ENCODE measurements around the gene NDUFB11. TPM values are rescaled to one million over a fixed set of nuclear protein-coding genes. Genes with fewer than 3 reads are reported as not detected.

NDUFB11 gene
- total RNA-seq, 2 donors from 2014 or later: 84.6 to 97.1 TPM

GRCh38 chrX:47190445-47191269 lies 46.2 kb upstream of the NDUFB11 start:
- Histone ChIP-seq H3K27ac (peak overlapping the region; percentile 41), H3K4me3 (peak overlapping the region; percentile 43), H3K4me1 (peaks cover 9% of the 10 kb centered on the region), H3K36me3 (no peaks in the 10 kb centered on the region), H3K9me3 (no peaks in the 10 kb centered on the region), H3K9ac (ENCODE audit: low read depth in 2 of 2, low read length in 2 of 2) (peak overlapping the region; percentile 66 to 71), H3K27me3 (peaks cover 3% of the 10 kb centered on the region)
- TF ChIP-seq CTCF (IDR thresholded peaks at IDR 0.05): no peak
- peak; percentile 87 for DNase-seq
- intact Hi-C loops (cut with DNase I): loop anchor here (5.0 to 10.0 kb wide), 2 partner anchors 192 to 334 kb away; no protein-coding TSS in a partner anchor

DNA sequence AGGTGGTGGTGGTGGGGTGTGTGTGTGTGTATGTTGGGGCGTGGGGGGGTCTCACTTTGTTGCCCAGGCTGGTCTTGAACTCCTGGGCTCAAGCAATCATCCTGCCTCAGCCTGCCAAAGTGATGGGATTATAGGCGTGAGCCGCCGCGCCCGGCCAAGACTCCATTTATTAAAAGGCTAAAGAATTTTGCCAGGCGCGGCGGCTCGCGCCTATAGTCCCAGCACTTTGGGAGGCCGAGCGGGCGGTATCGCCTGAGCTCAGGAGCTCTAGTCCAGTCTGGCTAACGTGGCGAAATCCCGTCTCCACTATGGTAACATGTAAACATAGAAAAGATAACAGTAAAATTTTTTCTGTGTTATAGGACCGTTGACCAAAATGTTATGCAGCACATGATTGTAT lies 45.4 kb upstream of the NDUFB11 start:
- no peak for DNase-seq
- peaks cover 3% of the 10 kb centered on the region for H3K27me3 ChIP-seq
- peaks cover 5% of the 10 kb centered on the region for H3K4me1 ChIP-seq
- TF ChIP-seq CTCF (IDR thresholded peaks at IDR 0.05): no peak
- no peaks in the 10 kb centered on the region for H3K9me3 ChIP-seq
- no peak overlapping the region for H3K4me3 ChIP-seq
- H3K36me3 ChIP-seq: no peaks in the 10 kb centered on the region
- H3K9ac ChIP-seq (ENCODE audit: low read depth in 2 of 2, low read length in 2 of 2): no peak overlapping the region
- intact Hi-C loops (cut with DNase I): loop anchor here (5.0 to 10.0 kb wide), 2 partner anchors 192 to 335 kb away; no protein-coding TSS in a partner anchor
- no peak overlapping the region for H3K27ac ChIP-seq

GRCh38 chrX:47187106-47187677 lies 42.7 kb upstream of the NDUFB11 start:
- Histone ChIP-seq H3K9ac (ENCODE audit: low read depth in 2 of 2, low read length in 2 of 2) (no peak overlapping the region), H3K4me1 (no peaks in the 10 kb centered on the region), H3K4me3 (no peak overlapping the region), H3K36me3 (no peaks in the 10 kb centered on the region), H3K27me3 (peaks cover 3% of the 10 kb centered on the region), H3K27ac (no peak overlapping the region), H3K9me3 (no peaks in the 10 kb centered on the region)
- no peak for DNase-seq
- intact Hi-C loops (cut with DNase I): no loop called here
- no peak for TF ChIP-seq CTCF (IDR thresholded peaks at IDR 0.05)

GRCh38 chrX:47186096-47186740 lies 41.7 kb upstream of the NDUFB11 start:
- no peak overlapping the region for H3K9ac ChIP-seq (ENCODE audit: low read depth in 2 of 2, low read length in 2 of 2)
- intact Hi-C loops (cut with DNase I): no loop called here
- no peak for DNase-seq
- H3K9me3 ChIP-seq: no peaks in the 10 kb centered on the region
- no peak overlapping the region for H3K27ac ChIP-seq
- H3K36me3 ChIP-seq: peaks cover 3% of the 10 kb centered on the region
- TF ChIP-seq CTCF (IDR thresholded peaks at IDR 0.05): no peak
- H3K4me3 ChIP-seq: no peak overlapping the region
- no peaks in the 10 kb centered on the region for H3K4me1 ChIP-seq
- H3K27me3 ChIP-seq: peaks cover 3% of the 10 kb centered on the region

- H3K9me3 ChIP-seq: no peaks in the 10 kb centered on the region
- intact Hi-C loops (cut with DNase I): no loop called here
- no peak overlapping the region for H3K9ac ChIP-seq (ENCODE audit: low read depth in 2 of 2, low read length in 2 of 2)
- no peak overlapping the region for H3K27ac ChIP-seq
- H3K4me1 ChIP-seq: no peaks in the 10 kb centered on the region
- no peak for TF ChIP-seq CTCF (IDR thresholded peaks at IDR 0.05)
- peaks cover 8% of the 10 kb centered on the region for H3K36me3 ChIP-seq
- H3K27me3 ChIP-seq: peaks cover 3% of the 10 kb centered on the region
- no peak overlapping the region for H3K4me3 ChIP-seq
- DNase-seq: no peak
Measured at GRCh38 chrX:47185241-47185640, 40.7 kb upstream of the NDUFB11 start.

All from colonic mucosa (tissue), 4 donors.